ENCODE measurements around the gene DEGS1.

DEGS1 gene

DNA sequence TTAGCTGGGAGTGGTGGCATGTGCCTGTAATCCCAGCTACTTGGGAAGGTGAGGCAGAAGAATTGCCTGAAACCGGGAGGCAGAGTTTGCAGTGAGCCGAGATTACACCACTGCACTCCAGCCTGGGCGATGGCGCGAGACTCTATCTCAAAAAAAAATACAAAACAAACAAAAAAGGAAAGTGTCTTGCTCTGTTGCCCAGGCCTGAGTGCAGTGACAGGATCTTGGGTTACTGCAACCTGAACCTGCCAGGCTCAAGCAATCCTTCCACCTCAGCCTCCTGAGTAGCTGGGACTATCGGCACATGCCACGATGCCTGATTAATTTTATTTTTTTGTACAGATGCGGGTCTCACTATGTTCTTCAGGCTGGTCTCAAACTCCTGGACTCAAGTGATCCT lies 33.3 kb downstream of the DEGS1 start:
- DNase-seq (ENCODE audit: low read depth) = no peak

GRCh38 chr1:224217655-224218623 lies 34.9 kb downstream of the DEGS1 start:
- DNase-seq (ENCODE audit: low read depth) = no peak

DNA sequence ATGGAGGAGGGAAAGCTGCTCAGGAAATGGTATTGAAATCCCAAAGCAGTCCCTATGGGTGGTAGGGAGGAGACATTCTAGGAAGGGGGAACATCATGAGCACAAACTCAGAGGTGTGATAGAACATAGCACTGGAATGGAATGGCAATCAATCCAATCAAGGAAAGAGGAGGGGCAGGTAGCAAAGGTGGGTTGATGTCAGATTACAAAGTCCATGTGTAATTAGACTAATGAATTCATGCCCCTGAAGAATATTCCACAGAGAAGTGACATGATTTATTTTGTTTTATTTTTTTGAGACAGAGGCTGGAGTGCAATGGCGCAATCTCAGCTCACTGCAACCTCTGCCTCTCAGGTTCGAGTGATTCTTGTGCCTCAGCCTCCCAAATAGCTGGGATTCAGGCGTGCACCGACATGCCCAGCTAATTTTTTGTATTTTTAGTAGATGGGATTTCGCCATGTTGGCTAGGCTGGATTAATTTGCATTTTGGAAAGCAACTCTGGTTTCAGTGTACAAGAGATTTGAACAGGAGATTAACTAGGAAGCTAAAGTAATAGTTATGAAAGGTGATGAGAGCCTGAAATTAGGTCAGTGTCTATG lies 36.1 kb downstream of the DEGS1 start:
- no peak for DNase-seq (ENCODE audit: low read depth)

DNA sequence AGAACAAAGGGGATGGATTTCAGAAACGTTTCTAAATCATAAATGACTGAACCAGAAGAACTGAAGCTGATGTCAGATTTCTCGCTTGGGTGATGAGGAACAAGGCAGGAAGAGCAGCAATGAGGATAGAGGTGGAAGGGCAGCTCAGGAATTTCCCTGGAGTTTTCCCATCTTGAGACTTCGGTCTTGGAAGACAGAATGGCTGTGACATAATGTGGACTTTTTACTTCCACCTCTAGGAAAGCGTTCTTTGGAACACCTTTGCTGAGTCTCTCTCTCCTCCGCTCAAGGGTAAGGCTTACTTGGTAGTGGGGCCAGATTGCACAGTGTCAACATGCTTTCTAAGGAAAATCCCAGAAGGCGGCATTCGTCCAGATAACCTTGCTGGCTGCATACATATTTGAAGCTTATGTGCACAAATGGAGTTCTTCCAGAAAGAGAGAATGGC lies 36.6 kb downstream of the DEGS1 start:
- no peak for DNase-seq (ENCODE audit: low read depth)

GRCh38 chr1:224223819-224224714 lies 41.0 kb downstream of the DEGS1 start:
- DNase-seq (ENCODE audit: low read depth) = peak; percentile 72

- no peak for DNase-seq (ENCODE audit: low read depth)
Measured at GRCh38 chr1:224226849-224227502, 43.9 kb downstream of the DEGS1 start.

DNA sequence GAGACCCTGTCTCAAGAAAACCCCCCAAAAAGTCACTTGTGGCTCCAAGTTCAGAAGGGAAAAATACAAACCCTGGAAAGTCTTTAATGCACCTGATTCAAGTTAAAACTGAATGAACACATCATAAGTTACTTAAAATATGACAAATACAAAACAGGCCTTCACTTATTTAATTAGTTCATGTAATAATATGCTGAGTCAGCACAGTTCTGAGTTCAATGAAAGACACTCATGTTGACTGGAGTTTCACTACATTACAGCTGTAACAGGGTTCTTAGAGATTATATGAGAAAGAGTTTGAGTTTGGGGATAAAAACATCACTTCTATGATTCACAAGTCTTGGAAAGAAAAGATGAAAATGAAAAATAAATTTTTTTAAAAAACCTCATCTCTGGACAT lies 51.0 kb downstream of the DEGS1 start:
- no peak for DNase-seq (ENCODE audit: low read depth)

DNA sequence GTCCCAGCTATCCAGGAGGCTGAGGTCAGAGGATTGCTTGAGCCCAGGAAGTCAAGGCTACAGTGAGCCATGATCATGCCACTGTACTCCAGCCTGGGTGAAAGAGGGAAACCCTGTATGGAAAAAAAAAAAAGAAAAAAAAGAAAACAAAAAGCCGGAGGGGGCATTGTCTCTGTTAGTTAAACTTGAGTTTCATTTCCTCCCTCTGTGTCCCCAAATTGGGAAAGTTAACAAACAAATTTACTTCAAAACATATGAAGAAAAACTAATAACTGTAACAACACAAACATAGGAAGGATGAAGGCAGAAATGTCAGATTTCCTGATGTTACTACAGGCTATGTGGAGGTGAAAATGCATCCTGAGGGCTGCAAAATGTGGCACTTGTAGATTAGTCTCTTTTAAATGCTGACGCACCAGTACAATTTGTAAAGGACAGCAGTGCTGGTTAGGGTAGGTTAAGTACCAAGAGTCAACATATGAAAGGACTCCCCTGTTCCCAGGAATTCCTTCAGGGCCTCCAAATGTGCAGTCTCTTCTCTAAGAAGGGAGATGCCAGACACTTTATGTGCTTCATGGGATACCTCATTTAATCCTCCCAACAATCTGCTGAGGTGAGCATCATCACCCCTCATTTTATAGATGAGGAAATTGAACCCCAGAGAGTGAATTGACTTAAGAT lies 52.9 kb downstream of the DEGS1 start:
- DNase-seq (ENCODE audit: low read depth) = no peak

GRCh38 chr1:224237119-224237881 lies 54.3 kb downstream of the DEGS1 start:
- no peak for DNase-seq (ENCODE audit: low read depth)

DNA sequence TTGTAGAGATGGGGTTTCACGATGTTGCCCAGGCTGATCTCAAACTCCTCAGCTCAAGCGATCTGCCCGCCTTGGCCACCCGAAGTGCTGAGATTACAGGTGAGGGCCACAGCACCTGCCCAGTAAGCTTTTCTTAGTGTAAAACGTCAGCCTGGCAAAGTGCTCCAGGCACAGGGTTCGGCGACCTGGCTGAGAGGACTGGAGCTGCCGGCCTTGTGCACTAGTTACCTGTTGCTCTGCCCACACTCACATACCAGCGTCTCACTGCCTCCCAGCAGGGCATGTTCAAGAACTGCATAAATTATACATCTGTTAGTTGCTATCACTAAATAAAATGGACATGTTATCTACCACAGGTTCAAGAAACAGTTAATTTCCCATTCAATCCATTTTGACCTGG lies 55.2 kb downstream of the DEGS1 start:
- no peak for DNase-seq (ENCODE audit: low read depth)

DNA sequence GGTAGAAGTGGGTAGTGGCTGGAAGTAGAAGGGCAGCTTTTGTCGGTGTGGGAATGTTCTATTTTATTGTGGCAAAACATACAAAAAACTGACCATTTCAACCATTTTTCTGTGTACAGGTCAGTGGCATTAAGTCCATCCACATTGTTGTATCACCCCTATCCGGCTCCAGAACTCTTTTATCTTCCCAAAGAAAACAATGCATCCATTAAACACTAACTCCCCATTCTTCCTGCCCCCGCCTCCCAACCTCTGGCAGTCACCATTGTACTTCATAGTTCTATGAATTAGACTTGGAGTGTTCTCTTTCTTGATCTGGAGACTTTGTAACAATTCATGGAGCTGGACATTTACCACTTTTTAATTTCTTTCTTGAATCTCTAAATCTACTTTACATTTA lies 55.7 kb downstream of the DEGS1 start:
- DNase-seq (ENCODE audit: low read depth) = no peak
